Esophagus (tissue), 2 donors: ENCODE measurements around the gene PKP3. TPM values are rescaled to one million over a fixed set of nuclear protein-coding genes. Genes with fewer than 3 reads are reported as not detected.

Experiments used
- H3K27ac ChIP-seq, 2 donors: one replicate each; pipeline ENCODE4 v1.5.1; 2013; ENCODE audit warnings: low read depth in 2 of 2, mild to moderate bottlenecking in 2 of 2, inconsistent platforms in 1 of 2, low read length in 1 of 2, moderate library complexity in 1 of 2
- H3K27me3 ChIP-seq, 2 donors: one replicate each; pipeline ENCODE4 v1.6.1; 2013; ENCODE audit warnings: low read length in 2 of 2, control low read depth in 1 of 2, mild to moderate bottlenecking in 1 of 2; ENCODE audit not compliant: insufficient read depth in 2 of 2, control insufficient read depth in 1 of 2
- H3K36me3 ChIP-seq, 2 donors: one replicate each; pipeline ENCODE4 v1.6.1; 2013; ENCODE audit warnings: low read length in 1 of 2; ENCODE audit not compliant: control insufficient read depth in 2 of 2, insufficient read depth in 2 of 2
- H3K4me1 ChIP-seq, 2 donors: one replicate each; pipeline ENCODE4 v1.6.1; 2013; ENCODE audit warnings: low read length in 1 of 2; ENCODE audit not compliant: control insufficient read depth in 2 of 2, insufficient read depth in 2 of 2
- H3K4me3 ChIP-seq, 2 donors: one replicate each; pipeline ENCODE4 v1.5.1; 2013; ENCODE audit warnings: low read length in 2 of 2, mild to moderate bottlenecking in 2 of 2, low read depth in 1 of 2, moderate library complexity in 1 of 2
- H3K9me3 ChIP-seq, 2 donors: one replicate each; pipeline ENCODE4 v1.6.1; 2013; ENCODE audit warnings: mild to moderate bottlenecking in 2 of 2, low read depth in 1 of 2, low read length in 1 of 2, moderate library complexity in 1 of 2; ENCODE audit not compliant: control insufficient read depth in 2 of 2, insufficient read depth in 1 of 2
- WGBS, 2 donors: extraction: QIAGEN DNeasy Blood & Tissue Kit; methylation state at CpG; one replicate each; pipeline ENCODE4 v1.1.7; 2013; 5-methylcytosine and 5-hydroxymethylcytosine counted together
- polyA plus RNA-seq, 2 donors: library from polyadenylated mRNA; stranded (reverse); fragments of 200-250 nt; gene quantifications; one replicate each; pipeline ENCODE4 v1.2.3, GENCODE V29; 2013
- donor health status: healthy with polysubstance abuse.
- donor health status: Bipolar disorder and iron deficiency.

The PKP3 gene
- polyA plus RNA-seq, 2 donors, result 332 to 353 TPM

- Histone ChIP-seq H3K27me3 (no peaks in the 10 kb centered on the region), H3K27ac (no peak overlapping the region), H3K4me1 (peaks cover 5 to 16% of the 10 kb centered on the region in 2 donors), H3K4me3 (no peak overlapping the region), H3K9me3 (no peaks in the 10 kb centered on the region), H3K36me3 (peaks cover 4 to 19% of the 10 kb centered on the region in 2 donors)
- 85 to 88% methylated on average over 13 to 14 of the region's 14 CpGs for WGBS, 2 donors
Observed at GRCh38 chr11:451738-452137, 57.7 kb downstream of the PKP3 start.

DNA sequence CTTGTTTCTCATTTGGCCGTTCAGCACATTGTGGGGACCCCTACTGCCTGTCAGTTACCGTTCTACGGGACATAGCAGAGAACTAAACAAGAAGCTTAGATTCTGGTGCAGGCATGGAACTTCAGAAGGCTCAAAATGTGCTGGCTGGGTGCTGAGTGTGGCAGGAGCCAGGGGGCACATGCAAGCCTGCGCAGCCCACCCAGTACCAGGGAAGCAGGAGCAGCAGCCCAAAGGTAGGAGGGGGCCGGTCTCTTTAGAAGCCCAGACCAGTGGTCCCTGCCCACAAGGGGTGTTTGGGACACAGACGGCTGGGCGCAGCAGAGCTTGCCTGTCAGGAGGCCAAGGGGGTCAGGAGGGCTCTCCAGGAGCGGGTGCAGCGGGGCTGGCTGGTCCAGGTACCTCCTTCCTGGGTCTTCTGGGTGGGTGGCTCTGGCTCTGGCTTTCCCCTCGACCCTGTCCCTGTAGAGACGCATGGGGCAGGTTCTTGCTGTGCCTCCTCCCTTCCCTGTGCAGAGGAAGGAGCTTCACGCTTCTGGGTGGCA, 58.3 kb downstream of the PKP3 start:
- peaks cover 5 to 15% of the 10 kb centered on the region in 2 donors for H3K4me1 ChIP-seq
- no peaks in the 10 kb centered on the region for H3K9me3 ChIP-seq
- H3K27ac ChIP-seq, result no peak overlapping the region
- WGBS, 2 donors, result 89 to 93% methylated on average over 12 of the region's 12 CpGs
- peaks cover 4 to 20% of the 10 kb centered on the region in 2 donors for H3K36me3 ChIP-seq
- H3K27me3 ChIP-seq, result no peaks in the 10 kb centered on the region
- no peak overlapping the region for H3K4me3 ChIP-seq

DNA sequence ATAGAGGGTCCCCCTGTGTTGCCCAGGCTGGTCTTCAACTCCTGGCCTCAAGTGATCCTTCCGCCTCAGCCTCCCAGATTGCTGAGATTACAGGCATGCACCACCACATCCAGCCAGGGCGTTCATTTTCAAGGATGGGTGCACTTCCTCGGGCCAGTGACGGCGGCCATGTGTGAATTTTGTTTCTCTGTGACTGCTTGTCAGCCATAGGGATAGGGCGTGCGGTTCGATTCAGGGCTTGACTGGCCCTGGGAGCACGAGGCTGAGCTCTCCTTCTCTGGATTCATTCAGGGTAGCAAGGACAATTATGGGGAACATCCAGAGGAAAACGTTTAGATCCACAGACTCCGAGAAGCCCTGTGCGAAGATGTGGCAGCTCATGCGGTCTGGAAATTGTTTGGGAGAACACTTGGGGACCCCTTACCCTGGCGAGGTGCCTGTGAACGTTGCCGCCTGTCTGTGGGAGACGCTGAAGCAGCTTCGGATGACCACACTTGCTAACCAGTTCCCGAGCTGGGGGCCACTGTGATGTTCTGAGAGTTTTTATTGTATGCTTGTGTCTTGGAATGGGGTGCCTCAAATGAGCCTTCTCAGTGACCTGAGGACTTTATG, 59.0 kb downstream of the PKP3 start:
- H3K27me3 ChIP-seq, result no peaks in the 10 kb centered on the region
- peaks cover 5 to 16% of the 10 kb centered on the region in 2 donors for H3K4me1 ChIP-seq
- WGBS, 2 donors, result 89 to 90% methylated on average over 19 of the region's 19 CpGs
- H3K36me3 ChIP-seq, result peaks cover 4 to 20% of the 10 kb centered on the region in 2 donors
- H3K27ac ChIP-seq, result no peak overlapping the region
- no peak overlapping the region for H3K4me3 ChIP-seq
- no peaks in the 10 kb centered on the region for H3K9me3 ChIP-seq

GRCh38 chr11:453564-453963, 59.6 kb downstream of the PKP3 start:
- H3K36me3 ChIP-seq, result peaks cover 4 to 20% of the 10 kb centered on the region in 2 donors

DNA sequence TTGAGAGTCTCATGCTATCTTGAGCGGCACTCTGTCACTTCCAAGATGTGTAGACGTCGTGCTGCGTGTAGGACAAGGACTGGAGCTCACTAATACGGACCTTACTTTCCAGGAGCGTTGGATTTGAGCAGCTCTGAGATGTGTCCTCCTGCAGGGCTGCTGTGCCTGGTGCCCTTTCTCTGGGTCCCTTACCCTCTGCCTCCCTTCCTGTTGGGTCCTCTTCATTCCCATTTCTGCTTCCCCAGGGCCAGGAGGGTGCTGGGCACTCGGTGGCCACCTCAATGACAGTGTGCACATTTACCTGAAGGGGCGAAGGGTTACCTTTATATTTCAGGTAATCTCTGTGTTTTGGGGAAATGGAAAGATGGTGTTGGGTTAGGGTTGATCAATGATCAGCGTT, 60.0 kb downstream of the PKP3 start:
- no peak overlapping the region for H3K27ac ChIP-seq
- no peaks in the 10 kb centered on the region for H3K27me3 ChIP-seq
- no peak overlapping the region for H3K4me3 ChIP-seq
- no peaks in the 10 kb centered on the region for H3K9me3 ChIP-seq
- peaks cover 5 to 13% of the 10 kb centered on the region in 2 donors for H3K4me1 ChIP-seq
- H3K36me3 ChIP-seq, result peaks cover 4 to 20% of the 10 kb centered on the region in 2 donors
- WGBS, 2 donors, result 89 to 91% methylated on average over 9 of the region's 9 CpGs

More at GRCh38 chr11:453564-453963, 59.6 kb downstream of the PKP3 start:
- 88 to 90% methylated on average over 13 of the region's 13 CpGs for WGBS, 2 donors
- Histone ChIP-seq H3K4me1 (peaks cover 5 to 13% of the 10 kb centered on the region in 2 donors), H3K9me3 (no peaks in the 10 kb centered on the region), H3K27me3 (no peaks in the 10 kb centered on the region), H3K4me3 (no peak overlapping the region), H3K27ac (no peak overlapping the region)

Other genes with a start within 250 kb of the PKP3 start
- not detected for gene SCGB1C1, start 201.1 kb upstream of the PKP3 start, polyA plus RNA-seq
- 10 to 100 TPM; 12.5 to 18.0 TPM for gene BET1L, start 186.8 kb upstream of the PKP3 start, polyA plus RNA-seq
- 10 to 100 TPM; 31.2 to 42.8 TPM for gene RIC8A, start 186.5 kb upstream of the PKP3 start, polyA plus RNA-seq
- gene SIRT3, start 157.9 kb upstream of the PKP3 start, polyA plus RNA-seq, result 10 to 100 TPM in 1 of 2 donors, 1 to 10 TPM in 1; 7.9 to 13.5 TPM
- 10 to 100 TPM; 90.8 to 98.2 TPM for gene PSMD13, start 157.2 kb upstream of the PKP3 start, polyA plus RNA-seq
- under 1 TPM; 0.05 to 0.06 TPM for gene NLRP6, start 115.8 kb upstream of the PKP3 start, polyA plus RNA-seq
- 10 to 100 TPM; 10.3 to 38.9 TPM for gene PGGHG, start 105.1 kb upstream of the PKP3 start, polyA plus RNA-seq
- gene IFITM5, start 94.7 kb upstream of the PKP3 start, polyA plus RNA-seq, result not detected
- gene IFITM2, start 86.4 kb upstream of the PKP3 start, polyA plus RNA-seq, result 100 to 1,000 TPM in 1 of 2 donors, 10 to 100 TPM in 1; 72.3 to 165 TPM
- gene IFITM1, start 80.2 kb upstream of the PKP3 start, polyA plus RNA-seq, result 100 to 1,000 TPM in 1 of 2 donors, 10 to 100 TPM in 1; 48.2 to 112 TPM
- gene IFITM3, start 73.3 kb upstream of the PKP3 start, polyA plus RNA-seq, result 100 to 1,000 TPM; 243 to 450 TPM
- gene B4GALNT4, start 24.7 kb upstream of the PKP3 start, polyA plus RNA-seq, result 1 to 10 TPM; 5.0 to 5.2 TPM
- gene SIGIRR, start 20.8 kb downstream of the PKP3 start, polyA plus RNA-seq, result 10 to 100 TPM; 25.4 to 41.7 TPM
- gene ANO9, start 47.8 kb downstream of the PKP3 start, polyA plus RNA-seq, result 10 to 100 TPM; 18.1 to 40.4 TPM
- gene PTDSS2, start 56.1 kb downstream of the PKP3 start, polyA plus RNA-seq, result 10 to 100 TPM; 12.4 to 20.5 TPM
- gene RNH1, start 113.0 kb downstream of the PKP3 start, polyA plus RNA-seq, result 100 to 1,000 TPM; 106 to 219 TPM
- gene HRAS, start 141.4 kb downstream of the PKP3 start, polyA plus RNA-seq, result 100 to 1,000 TPM; 163 to 257 TPM
- 1 to 10 TPM; 1.7 to 4.0 TPM for gene LRRC56, start 143.3 kb downstream of the PKP3 start, polyA plus RNA-seq
- 1 to 10 TPM; 2.9 to 6.9 TPM for gene LMNTD2, start 166.5 kb downstream of the PKP3 start, polyA plus RNA-seq
- 10 to 100 TPM; 46.6 to 82.4 TPM for gene RASSF7, start 166.8 kb downstream of the PKP3 start, polyA plus RNA-seq
- gene PHRF1, start 182.3 kb downstream of the PKP3 start, polyA plus RNA-seq, result 10 to 100 TPM; 13.7 to 28.4 TPM
- 10 to 100 TPM; 17.0 to 30.1 TPM for gene IRF7, start 221.7 kb downstream of the PKP3 start, polyA plus RNA-seq
- gene CDHR5, start 230.7 kb downstream of the PKP3 start, polyA plus RNA-seq, result under 1 TPM; 0.02 to 0.08 TPM
- not detected for gene SCT, start 233.0 kb downstream of the PKP3 start, polyA plus RNA-seq
- under 1 TPM; 0.18 to 0.39 TPM for gene DRD4, start 243.1 kb downstream of the PKP3 start, polyA plus RNA-seq